H1 (cell line): ENCODE measurements around the gene BCAS3.

ENCODE experiments used
- CBX8 ChIP-seq: fragments of 300-800, 300-1000 bp; sonication (generic); IDR thresholded peaks from 2 replicates; pipeline ENCODE4 v1.7.1; 2016; ENCODE audit warnings: low read depth, low read length, borderline replicate concordance
- CREB1 ChIP-seq: IDR thresholded peaks from 2 replicates; pipeline ENCODE4 v1.6.1; 2012; ENCODE audit warnings: inconsistent platforms
- CTCF ChIP-seq, 3 experiments: IDR thresholded peaks; 1 replicate in 2 of 3; 2 replicates in 1 of 3; pipeline versions ENCODE4 v1.5.1 to v1.6.1; 2011; ENCODE audit warnings: low read length in 3 of 3, mild to moderate bottlenecking in 3 of 3, inconsistent platforms in 2 of 3, low read depth in 1 of 3, moderate library complexity in 1 of 3; ENCODE audit not compliant: insufficient read depth in 1 of 3; ENCODE audit errors: control extremely low read depth in 1 of 3
- JUND ChIP-seq: IDR thresholded peaks from 2 replicates; pipeline ENCODE4 v1.6.1; 2011; ENCODE audit warnings: mild to moderate bottlenecking, improper control_type of control experiment, low read length
- RAD21 ChIP-seq, 2 experiments: IDR thresholded peaks in 1 of 2; conservative IDR thresholded peaks in 1 of 2; 2 replicates each; pipeline ENCODE4 v1.6.1; 2011; ENCODE audit warnings: low read depth in 2 of 2, low read length in 2 of 2, improper control_type of control experiment in 1 of 2, inconsistent platforms in 1 of 2, mild to moderate bottlenecking in 1 of 2, moderate library complexity in 1 of 2
- RFX5 ChIP-seq: IDR thresholded peaks from 2 replicates; pipeline ENCODE4 v1.6.1; 2011; ENCODE audit warnings: low read depth, low read length, improper control_type of control experiment, borderline replicate concordance
- SIN3A ChIP-seq, 2 experiments: IDR thresholded peaks in 1 of 2; conservative IDR thresholded peaks in 1 of 2; 2 replicates each; pipeline ENCODE4 v1.6.1; 2011 to 2012; ENCODE audit warnings: low read length in 2 of 2, improper control_type of control experiment in 1 of 2, low read depth in 1 of 2, mild to moderate bottlenecking in 1 of 2
- SRF ChIP-seq: IDR thresholded peaks from 2 replicates; pipeline ENCODE4 v1.6.1; 2011; ENCODE audit warnings: mild to moderate bottlenecking, low read depth, low read length, moderate library complexity
- TCF12 ChIP-seq: IDR thresholded peaks from 2 replicates; pipeline ENCODE4 v1.6.1; 2011; ENCODE audit warnings: low read depth, mild to moderate bottlenecking, low read length
- YY1 ChIP-seq: IDR thresholded peaks from 2 replicates; pipeline ENCODE4 v1.6.1; 2011; ENCODE audit warnings: low read depth, mild to moderate bottlenecking, low read length
- TF ChIP-seq, protein P1 (sequence below): IDR thresholded peaks from 2 replicates; pipeline ENCODE4 v1.6.1; 2011; ENCODE audit warnings: low read length, improper control_type of control experiment

DNA sequence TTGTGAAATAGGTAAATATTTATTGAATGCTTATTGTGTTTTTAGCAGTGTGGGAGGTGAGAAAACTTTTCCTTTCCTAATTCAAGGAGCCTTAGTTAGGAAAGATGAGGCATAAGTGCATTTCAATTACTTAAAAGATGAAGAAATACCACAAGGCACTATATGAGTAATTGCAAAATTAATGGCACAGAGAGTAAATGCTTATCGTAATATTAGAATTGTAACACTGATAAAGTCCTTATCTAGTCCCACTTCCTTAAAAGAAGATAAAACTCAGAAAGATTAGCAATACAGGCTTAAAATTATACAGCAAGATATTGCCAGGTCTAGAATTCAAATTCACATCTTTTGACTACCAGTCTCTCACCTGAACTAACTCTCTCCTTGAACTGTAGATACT, 489.4 kb downstream of the BCAS3 start:
- TF ChIP-seq RAD21 (IDR thresholded peaks at IDR 0.05 in 1 of 2, conservative IDR thresholded peaks at IDR 0.05 in 1 of 2; ENCODE audit: low read depth in 2 of 2, low read length in 2 of 2) (no peak), SIN3A (conservative IDR thresholded peaks at IDR 0.05 in 1 of 2, IDR thresholded peaks at IDR 0.05 in 1 of 2; ENCODE audit: low read depth in 1 of 2, low read length in 2 of 2) (no peak), CTCF (IDR thresholded peaks at IDR 0.05; ENCODE audit: control extremely low read depth in 1 of 3, insufficient read depth in 1 of 3, low read depth in 1 of 3, low read length in 3 of 3) (no peak), YY1 (no peak), TCF12 (no peak), SRF (no peak), RFX5 (no peak), CBX8 (no peak), JUND (no peak), CREB1 (no peak)
- TF ChIP-seq, protein P1, sequence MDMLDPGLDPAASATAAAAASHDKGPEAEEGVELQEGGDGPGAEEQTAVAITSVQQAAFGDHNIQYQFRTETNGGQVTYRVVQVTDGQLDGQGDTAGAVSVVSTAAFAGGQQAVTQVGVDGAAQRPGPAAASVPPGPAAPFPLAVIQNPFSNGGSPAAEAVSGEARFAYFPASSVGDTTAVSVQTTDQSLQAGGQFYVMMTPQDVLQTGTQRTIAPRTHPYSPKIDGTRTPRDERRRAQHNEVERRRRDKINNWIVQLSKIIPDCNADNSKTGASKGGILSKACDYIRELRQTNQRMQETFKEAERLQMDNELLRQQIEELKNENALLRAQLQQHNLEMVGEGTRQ, result no peak
